ENCODE measurements around the gene BACE2.

The BACE2 gene

GRCh38 chr21:41326414-41327080, 158.6 kb downstream of the BACE2 start:
- DNase-seq = no peak

- DNase-seq = no peak
Observed at GRCh38 chr21:41327753-41328152, 159.8 kb downstream of the BACE2 start.

- DNase-seq = no peak
Observed at GRCh38 chr21:41328660-41329607, 161.0 kb downstream of the BACE2 start.

Measured in activated T-cell treated with anti-CD3 and anti-CD28 coated beads for 4 hours (primary cell).